Lower lobe of right lung (tissue), 2 donors: ENCODE measurements around the gene SPAG5. TPM values are rescaled to one million over a fixed set of nuclear protein-coding genes. Genes with fewer than 3 reads are reported as not detected.
A peak's percentile ranks its signal among the peaks of the same experiment; 100 is the strongest.

Source experiments
- ATAC-seq, 2 donors: fragments of 200-7000 bp; cut with Tn5 transposase; one replicate each; pipeline ENCODE4 v1.9.1; 2020 to 2022; ENCODE audit warnings: mild to moderate bottlenecking in 2 of 2, moderate library complexity in 2 of 2
- DNase-seq: peaks from one replicate; pipeline ENCODE4 v3.0.0-alpha.2; 2020
- H3K27ac ChIP-seq: fragments of 200-600 bp; one replicate; pipeline ENCODE4 v1.8.0; 2022
- H3K27me3 ChIP-seq: fragments of 200-600 bp; one replicate; pipeline ENCODE4 v1.8.0; 2022; ENCODE audit warnings: low read depth
- H3K36me3 ChIP-seq: fragments of 200-600 bp; one replicate; pipeline ENCODE4 v1.8.0; 2022; ENCODE audit warnings: mild to moderate bottlenecking
- H3K4me1 ChIP-seq: fragments of 200-600 bp; one replicate; pipeline ENCODE4 v1.8.0; 2022
- H3K4me3 ChIP-seq: fragments of 200-600 bp; one replicate; pipeline ENCODE4 v1.8.0; 2022; ENCODE audit warnings: mild to moderate bottlenecking
- H3K9me3 ChIP-seq: fragments of 200-600 bp; one replicate; pipeline ENCODE4 v1.8.0; 2022
- CTCF ChIP-seq: fragments of 200-600 bp; IDR thresholded peaks from one replicate; pipeline ENCODE4 v1.8.0; 2022; ENCODE audit warnings: antibody characterized with exemption, mild to moderate bottlenecking
- intact Hi-C: fragments of 100-400 bp; cut with DNase I; formaldehyde crosslinking; loops from one replicate; pipeline ENCODE4 v1.11.0; 2022
- total RNA-seq: library from RNA; stranded (reverse); fragmentation: NEBNext Ultra II Directional; extraction: Animal tissue kit (Norgen Biotek cat#: 25700); gene quantifications from one replicate; pipeline ENCODE4 v1.2.1, GENCODE V29; 2021
- donor health status: DM: no; HTN: yes; CAD: no; lungs with severe emphysema.

The SPAG5 gene
- total RNA-seq, 1 donor from 2014 or later: 4.9 TPM

DNA sequence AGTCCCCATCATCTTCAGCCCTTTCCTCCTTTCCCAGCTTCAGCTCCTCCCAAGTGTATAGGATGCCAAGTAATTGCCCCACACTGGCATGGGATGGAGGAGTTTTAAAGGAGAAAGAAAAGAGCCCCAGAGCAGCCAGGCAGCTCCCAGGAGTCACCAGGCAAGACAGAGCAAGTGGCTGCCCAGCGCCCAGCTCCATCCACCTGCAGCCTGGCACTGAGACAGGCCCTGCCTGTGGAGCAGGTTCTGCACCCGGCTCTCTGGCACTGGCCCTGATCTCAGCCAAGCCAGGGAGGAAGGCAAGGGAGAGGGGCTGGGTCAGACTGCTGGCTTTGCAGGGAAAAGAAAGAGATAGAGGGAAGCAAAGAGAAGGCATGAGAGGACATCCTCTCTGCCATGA lies 71.0 kb downstream of the SPAG5 start:
- TF ChIP-seq CTCF: no peak
- DNase-seq (peak; percentile 76), ATAC-seq (peak; percentile 25 to 60)
- H3K27ac ChIP-seq: peak overlapping the region; percentile 46
- intact Hi-C loops: no loop called here
- H3K27me3 ChIP-seq: peaks cover 10% of the 10 kb centered on the region
- no peak overlapping the region for H3K4me3 ChIP-seq
- no peaks in the 10 kb centered on the region for H3K9me3 ChIP-seq
- H3K4me1 ChIP-seq: peaks cover 25% of the 10 kb centered on the region
- no peaks in the 10 kb centered on the region for H3K36me3 ChIP-seq

Other genes starting within 250 kb of the SPAG5 start
- gene POLDIP2, start 241.5 kb downstream of the SPAG5 start, total RNA-seq: 54.7 TPM
- not detected for gene SEBOX, start 233.8 kb downstream of the SPAG5 start, total RNA-seq
- 1.3 TPM for gene VTN, start 228.7 kb downstream of the SPAG5 start, total RNA-seq
- 14.1 TPM for gene SARM1, start 227.3 kb downstream of the SPAG5 start, total RNA-seq
- 23.3 TPM for gene SLC46A1, start 192.8 kb downstream of the SPAG5 start, total RNA-seq
- not detected for gene SLC13A2, start 125.4 kb downstream of the SPAG5 start, total RNA-seq
- gene FOXN1, start 92.7 kb downstream of the SPAG5 start, total RNA-seq: 0.15 TPM
- 27.0 TPM for gene UNC119, start 46.4 kb downstream of the SPAG5 start, total RNA-seq
- gene PIGS, start 27.5 kb downstream of the SPAG5 start, total RNA-seq: 45.3 TPM
- 11.6 TPM for gene ALDOC, start 22.1 kb downstream of the SPAG5 start, total RNA-seq
- 14.1 TPM for gene RSKR, start 15.2 kb upstream of the SPAG5 start, total RNA-seq
- 138 TPM for gene BLTP2, start 46.1 kb upstream of the SPAG5 start, total RNA-seq
- 48.8 TPM for gene SDF2, start 62.9 kb upstream of the SPAG5 start, total RNA-seq
- gene SUPT6H, start 63.2 kb upstream of the SPAG5 start, total RNA-seq: 60.3 TPM
- 4.4 TPM for gene PROCA1, start 112.9 kb upstream of the SPAG5 start, total RNA-seq
- 62.3 TPM for gene RAB34, start 118.8 kb upstream of the SPAG5 start, total RNA-seq
- 1,156 TPM for gene RPL23A, start 121.0 kb upstream of the SPAG5 start, total RNA-seq
- 19.8 TPM for gene TLCD1, start 127.2 kb upstream of the SPAG5 start, total RNA-seq
- 11.3 TPM for gene NEK8, start 129.8 kb upstream of the SPAG5 start, total RNA-seq
- gene TRAF4, start 145.0 kb upstream of the SPAG5 start, total RNA-seq: 52.8 TPM
- 21.7 TPM for gene FAM222B, start 243.8 kb upstream of the SPAG5 start, total RNA-seq